ENCODE results near the gene BRCC3.

The BRCC3 gene

DNA sequence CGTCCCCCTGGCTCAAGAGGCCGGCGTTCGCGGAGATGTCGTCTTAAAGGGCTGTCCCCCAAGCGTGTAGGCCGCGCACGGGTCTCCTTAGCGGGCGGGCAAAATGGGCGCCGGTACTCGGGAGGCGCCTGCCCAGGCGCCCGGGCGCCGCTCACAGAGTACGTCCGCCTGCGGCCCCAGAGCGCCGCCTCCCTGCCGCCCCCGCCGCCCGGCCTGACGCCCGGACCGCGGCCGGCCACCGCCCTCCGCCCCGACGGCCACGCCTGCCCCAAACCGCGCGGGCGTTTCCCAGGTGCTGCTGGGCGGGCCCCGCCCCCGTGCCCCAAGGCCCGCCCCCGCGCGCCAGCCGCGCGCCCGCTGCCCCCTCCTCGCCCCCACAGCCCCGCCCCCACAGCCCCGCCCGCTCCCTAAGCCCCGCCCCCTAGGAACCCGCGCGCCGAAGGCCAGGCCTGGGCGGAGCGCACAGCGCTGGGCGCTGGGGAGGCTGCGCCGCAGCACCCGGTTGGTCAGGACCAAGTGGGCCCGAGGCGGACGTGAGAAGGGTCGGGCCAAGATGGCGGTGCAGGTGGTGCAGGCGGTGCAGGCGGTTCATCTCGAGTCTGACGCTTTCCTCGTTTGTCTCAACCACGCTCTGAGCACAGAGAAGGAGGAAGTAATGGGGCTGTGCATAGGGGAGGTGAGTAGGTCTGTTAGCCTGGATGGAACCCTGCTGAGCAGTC is at the start of gene BRCC3, which contains the start of the genes CMC4 and MTCP1:
TSS of gene BRCC3 (plus strand) at position 534 of the 719 bp plus-strand sequence. CDS start at position 554, 20 bp downstream.
TSS of gene CMC4 (minus strand) at position 162 of the 719 bp plus-strand sequence. CDS start 7,113 bp downstream, outside the sequence.
TSS of gene MTCP1 (minus strand) at position 162 of the 719 bp plus-strand sequence. CDS start 5,126 bp downstream, outside the sequence.
- DNase-seq = peak; percentile 94

- DNase-seq = peak; percentile 58
These were observed 48.7 kb upstream of the BRCC3 start, which contains the start of gene F8 for GRCh38 chrX:155022585-155022984. Gene F8, minus strand, starts transcription at chrX:155022723. Its CDS starts 171 bp downstream, at chrX:155022552.

DNA sequence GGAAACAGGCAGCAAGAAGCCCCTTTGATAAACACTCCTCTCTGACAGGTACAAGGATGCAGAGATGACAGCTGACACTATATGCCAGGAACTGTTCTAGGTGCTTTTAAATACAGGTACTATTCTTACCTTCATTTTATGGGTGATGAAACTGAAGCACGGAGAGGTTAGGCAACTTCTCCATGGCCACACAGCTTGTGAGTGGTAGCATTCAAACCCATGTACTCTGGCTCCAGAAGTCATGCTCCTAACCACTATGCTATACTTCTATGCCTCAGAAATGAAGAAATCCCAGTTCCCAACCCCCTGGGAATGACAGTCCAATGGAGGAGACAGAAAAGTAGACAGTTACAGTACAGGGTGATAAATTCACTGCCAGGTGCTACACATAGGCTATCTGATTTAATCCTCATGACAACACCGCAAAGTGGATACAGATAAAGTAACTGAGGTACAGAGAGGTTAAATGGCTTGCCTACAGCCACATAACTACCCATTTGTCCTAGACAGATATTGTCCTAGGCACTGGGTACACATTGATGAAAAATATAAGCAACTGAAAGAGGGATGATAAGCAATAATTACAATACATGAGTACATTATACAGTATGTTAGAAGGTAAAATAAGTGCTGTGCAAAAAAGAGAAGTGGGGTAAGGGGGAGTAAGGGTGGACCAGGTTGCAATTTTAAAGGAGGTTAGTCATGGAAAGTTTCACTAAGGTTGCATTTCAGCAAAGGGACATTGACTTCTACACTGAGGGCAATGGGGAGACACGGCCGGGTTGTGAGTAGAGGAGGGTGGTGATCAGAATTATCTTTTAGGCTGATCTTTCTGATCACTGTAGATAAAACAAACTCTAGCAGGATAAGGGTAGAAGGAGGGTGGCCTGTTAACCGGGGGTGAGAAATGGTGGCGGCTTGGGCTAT is 47.1 kb upstream of the BRCC3 start:
- DNase-seq = peak; percentile 36

GRCh38 chrX:155026420-155026726 is 44.9 kb upstream of the BRCC3 start:
- DNase-seq = no peak

- peak; percentile 96 for DNase-seq
These were observed 44.4 kb upstream of the BRCC3 start, which contains the start of gene FUNDC2 for GRCh38 chrX:155026727-155027508. Gene FUNDC2, plus strand, starts transcription at chrX:155026844. Its CDS starts 95 bp downstream, at chrX:155026939.

GRCh38 chrX:155027509-155028066 is 43.7 kb upstream of the BRCC3 start:
- DNase-seq = peak; percentile 71

GRCh38 chrX:155028129-155028528 is 43.2 kb upstream of the BRCC3 start:
- peak; percentile 51 for DNase-seq

GRCh38 chrX:155028877-155029291 is 42.4 kb upstream of the BRCC3 start:
- peak; percentile 3 for DNase-seq

GRCh38 chrX:155031657-155032056 is 39.7 kb upstream of the BRCC3 start:
- DNase-seq = peak; percentile 15

GRCh38 chrX:155035688-155036087 is 35.6 kb upstream of the BRCC3 start:
- no peak for DNase-seq

DNA sequence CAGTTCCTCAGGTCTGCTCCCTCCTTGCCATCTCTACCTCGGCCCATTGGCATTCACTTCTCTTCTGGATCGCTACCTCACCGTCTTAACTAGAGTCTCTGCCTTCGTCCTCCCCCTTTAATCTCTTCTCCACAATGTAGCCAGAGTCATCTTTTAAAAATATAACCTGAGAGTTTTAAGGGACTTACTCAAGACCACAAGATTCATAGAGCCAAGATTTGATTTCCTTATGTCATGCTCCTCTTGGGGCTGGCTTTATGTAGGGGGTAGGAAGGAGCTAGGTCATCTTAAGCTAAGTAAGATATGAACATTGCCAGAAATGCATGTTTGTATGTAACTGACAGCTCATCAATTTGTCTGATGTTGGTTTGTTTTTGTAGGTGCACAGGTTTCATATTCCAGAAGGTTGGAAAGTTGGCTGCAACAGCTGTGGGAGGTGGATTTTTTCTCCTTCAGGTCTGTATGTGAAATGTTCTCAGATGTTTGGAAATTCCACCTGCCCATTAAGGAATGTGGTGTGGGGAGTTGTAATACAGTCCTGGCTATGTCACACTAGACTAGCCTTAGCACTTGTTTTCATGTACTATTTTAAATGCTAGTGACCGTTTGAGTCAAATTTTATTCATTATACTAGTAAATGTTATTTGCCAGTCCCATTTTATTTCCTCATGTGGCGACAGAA is 25.0 kb upstream of the BRCC3 start:
- no peak for DNase-seq

DNA sequence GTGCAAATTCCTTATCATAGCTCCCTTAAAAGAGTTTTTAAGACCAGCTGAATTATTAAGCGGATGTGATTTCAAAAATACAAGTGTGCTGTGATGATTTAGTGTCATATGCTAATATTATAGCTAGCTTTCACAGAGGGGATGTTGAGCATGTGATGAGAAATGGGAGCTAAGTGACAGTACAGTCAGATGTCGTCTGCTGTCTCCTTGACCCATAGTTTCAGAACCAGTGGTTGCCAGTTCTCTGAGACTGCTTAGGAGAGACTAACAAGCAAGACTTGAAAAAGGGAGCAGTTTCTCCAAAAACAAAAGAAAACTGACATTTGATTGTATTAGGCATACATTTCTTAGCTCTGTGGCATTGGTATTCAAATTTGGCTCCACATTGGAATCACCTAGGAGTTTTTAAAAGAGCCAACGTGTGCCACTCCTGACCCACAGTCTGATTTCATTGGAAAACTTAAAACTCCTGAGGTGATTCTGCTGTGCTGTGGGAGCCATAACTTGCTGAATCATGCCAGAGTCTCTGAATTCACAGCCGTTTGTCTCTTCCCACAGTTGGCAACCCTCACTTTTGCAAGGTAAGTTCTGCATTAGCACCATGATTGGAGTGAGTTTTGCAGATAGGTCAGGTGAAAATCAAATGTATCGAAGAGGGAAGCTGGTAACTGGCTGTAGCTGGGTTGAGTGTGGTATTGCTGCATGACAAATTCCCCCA is 24.3 kb upstream of the BRCC3 start:
- DNase-seq = no peak

DNA sequence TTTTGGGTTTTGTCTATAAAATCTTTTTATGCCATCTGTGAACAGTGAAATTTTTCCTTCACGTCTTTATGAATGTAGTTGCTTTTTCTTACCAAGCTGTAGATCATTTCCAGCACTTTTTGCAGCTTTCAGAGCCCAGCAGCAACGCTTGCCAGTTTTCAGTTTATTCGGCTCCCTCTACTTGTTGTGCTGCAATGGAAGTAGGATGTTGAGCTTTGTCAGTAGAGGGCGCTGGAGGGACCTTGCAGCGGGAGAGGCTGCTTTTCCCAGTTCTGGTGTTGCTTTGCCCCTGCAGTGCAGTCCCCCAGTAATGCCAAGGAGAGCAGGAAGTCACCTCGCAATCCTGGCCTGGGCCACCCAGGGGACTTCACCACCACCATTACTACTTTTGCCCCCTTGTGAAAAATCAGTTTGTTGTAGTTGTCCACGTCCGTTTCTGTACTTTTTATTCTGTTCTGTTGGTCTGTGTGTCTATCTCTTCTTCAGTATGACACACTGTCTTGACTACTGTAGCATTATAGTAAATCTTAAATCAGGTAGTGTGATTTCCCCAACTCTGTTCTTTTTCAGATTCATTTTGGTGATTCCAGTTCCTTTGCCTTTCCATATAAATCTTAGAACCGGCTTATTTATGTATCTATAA is 22.2 kb upstream of the BRCC3 start:
- DNase-seq = peak; percentile 65

DNA sequence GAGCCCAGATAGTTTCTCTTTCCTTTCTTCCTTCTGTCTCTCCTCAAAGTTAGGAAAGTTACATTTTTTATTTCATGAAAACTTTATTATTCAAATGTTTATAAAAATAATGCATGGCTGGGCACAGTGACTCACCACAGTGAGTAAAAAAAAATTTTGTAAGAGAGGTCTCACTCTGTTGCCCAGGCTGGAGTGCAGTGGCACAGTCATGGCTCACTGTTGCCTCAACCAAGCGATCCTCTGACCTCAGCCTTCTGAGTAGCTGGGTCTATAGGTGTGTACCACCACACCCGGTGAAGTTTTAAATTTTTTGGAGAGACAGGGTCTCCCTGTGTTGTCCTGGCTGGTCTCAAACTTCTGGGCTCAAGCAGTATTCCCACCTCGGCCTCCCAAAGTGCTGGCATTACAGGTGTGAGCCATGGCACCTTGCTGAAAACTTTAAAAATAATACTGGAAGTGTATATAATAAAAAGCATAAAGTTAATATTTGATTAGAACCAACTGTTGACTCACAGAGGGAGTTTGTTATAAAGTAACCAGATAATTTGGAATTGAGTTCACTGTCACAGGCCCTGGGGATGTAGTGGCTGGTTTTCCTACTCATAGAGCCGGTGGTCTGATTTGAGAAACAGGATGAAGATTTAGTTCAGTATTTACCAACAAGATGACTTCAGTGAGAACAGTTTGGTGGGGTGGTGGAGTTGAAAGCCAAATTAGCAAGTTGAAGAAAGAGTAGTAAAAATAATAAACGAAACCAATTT is 18.4 kb upstream of the BRCC3 start:
- DNase-seq = no peak

DNA sequence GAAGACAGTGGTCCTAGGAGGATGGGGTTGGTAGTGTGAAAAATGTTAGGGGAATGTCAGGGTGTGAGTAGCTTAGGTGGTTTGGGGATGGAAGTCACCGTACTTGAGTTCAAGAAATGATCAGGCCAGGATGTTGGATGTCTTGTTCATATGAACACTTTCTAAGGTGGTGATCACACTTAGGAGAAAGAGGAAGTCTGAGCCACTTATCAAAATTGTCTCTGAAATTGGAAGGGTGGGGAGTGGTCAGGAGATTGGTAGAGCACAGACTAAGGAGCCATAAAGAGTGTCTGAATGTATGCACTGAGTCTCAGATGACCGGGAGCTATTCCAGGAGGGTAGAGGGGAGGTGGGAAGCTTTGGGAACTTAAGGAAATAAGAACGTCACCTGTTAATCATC is 17.7 kb upstream of the BRCC3 start:
- peak; percentile 41 for DNase-seq

DNA sequence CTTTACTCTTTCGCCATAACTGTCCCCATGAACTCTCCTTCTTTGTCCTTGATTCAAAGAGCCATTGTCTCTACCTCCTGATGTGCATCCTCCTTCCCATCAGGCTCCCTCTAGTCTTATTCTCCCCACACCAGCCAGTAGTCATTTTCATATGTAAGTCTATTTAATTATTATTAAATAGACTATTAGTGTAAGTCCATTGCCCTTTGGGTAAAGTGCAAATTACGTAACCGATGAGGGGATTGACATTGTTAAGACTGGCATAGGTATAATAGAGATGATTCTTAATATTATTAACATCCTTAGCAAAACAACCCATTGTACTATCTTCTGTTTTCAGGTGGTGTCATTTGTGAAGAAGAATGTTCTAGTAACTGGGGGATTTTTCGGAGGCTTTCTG is 17.1 kb upstream of the BRCC3 start:
- no peak for DNase-seq

- DNase-seq = no peak
These were observed 15.8 kb upstream of the BRCC3 start for GRCh38 chrX:155055494-155055893.

GRCh38 chrX:155056471-155056870 is 14.8 kb upstream of the BRCC3 start:
- DNase-seq = no peak

GRCh38 chrX:155056877-155057792 is 14.2 kb upstream of the BRCC3 start:
- DNase-seq = peak; percentile 68

Measured in OCI-M1 (cell line).